K562 (cell line): ENCODE data around the gene SPRED2. TPM values are rescaled to one million over a fixed set of nuclear protein-coding genes. Genes with fewer than 3 reads are reported as not detected.

Source experiments
- ATAC-seq: fragments of 200-7000 bp; cut with Tn5 transposase; 3 replicates; pipeline ENCODE4 v1.9.1; 2020; ENCODE audit warnings: moderate library complexity
- BruUV-seq: library from RNA; stranded (reverse); fragments of 400-500 nt; replicated peaks from 2 replicates; lab custom pipeline; 2021; lab: Mats Ljungman, UMichigan
- CTCF ChIA-PET: fragments of 300-600 bp; formaldehyde crosslinking; extraction: SDS; loops from one replicate; lab custom pipeline; 2021; ENCODE audit warnings: low intra/inter-chr PET ratio; lab: Yijun Ruan, JAX
- POLR2A ChIA-PET: fragments of 300-600, 350-650 bp; sonication (Branson Sonifier 250); formaldehyde crosslinking; extraction: SDS; loops from one replicate; lab custom pipeline; 2021; ENCODE audit warnings: antibody characterized with exemption, inconsistent platforms; lab: Yijun Ruan, JAX
- DNase-seq, 4 experiments: peaks; one replicate each; pipeline versions ENCODE4 v3.0.0 to v3.0.0-alpha.2; 2011 to 2018; ENCODE audit warnings: low spot score in 3 of 4, mixed read lengths in 3 of 4; ENCODE audit errors: extremely low read depth in 1 of 4
- FAIRE-seq: peaks from 2 replicates; lab custom pipeline; 2011; peaks lifted over from hg19 to GRCh38; lab: Jason Lieb, UNC
- H2AFZ ChIP-seq: 2 replicates; pipeline ENCODE4 v1.6.0; 2011; ENCODE audit warnings: low read depth, low read length, control low read depth, inconsistent platforms
- H3K27ac ChIP-seq: fragments of 200-600 bp; 3 replicates; pipeline ENCODE4 v1.8.0; 2011; ENCODE audit warnings: low read depth, mild to moderate bottlenecking, control low read depth, inconsistent platforms, low read length, moderate library complexity, mixed read lengths; ENCODE audit errors: extremely low read depth
- H3K27me3 ChIP-seq, 2 experiments: fragments of 300-600 bp in 1 of 2; 2 replicates in 1 of 2; 3 replicates in 1 of 2; pipeline versions ENCODE4 v1.6.0 to v1.8.0; 2011; ENCODE audit warnings: inconsistent platforms in 2 of 2, low read length in 2 of 2, mild to moderate bottlenecking in 1 of 2, mixed read lengths in 1 of 2, moderate library complexity in 1 of 2; ENCODE audit not compliant: control insufficient read depth in 2 of 2, insufficient read depth in 2 of 2
- H3K36me3 ChIP-seq: fragments of 300-600 bp; 3 replicates; pipeline ENCODE4 v1.8.0; 2011; ENCODE audit warnings: mild to moderate bottlenecking, low read length, inconsistent platforms; ENCODE audit not compliant: control insufficient read depth, insufficient read depth
- H3K4me1 ChIP-seq, 2 experiments: fragments of 200-600 bp in 1 of 2; replicated peaks in 1 of 2; 2 replicates in 1 of 2; 3 replicates in 1 of 2; pipeline versions ENCODE4 v1.5.1 to v1.8.0; 2011; ENCODE audit warnings: inconsistent platforms in 2 of 2, low read length in 2 of 2, mild to moderate bottlenecking in 1 of 2, mixed read lengths in 1 of 2, moderate library complexity in 1 of 2; ENCODE audit not compliant: control insufficient read depth in 2 of 2, insufficient read depth in 2 of 2
- H3K4me2 ChIP-seq: 2 replicates; pipeline ENCODE4 v1.6.1; 2011; ENCODE audit warnings: low read length, control low read depth, inconsistent platforms, mixed read lengths; ENCODE audit not compliant: insufficient read depth
- H3K4me3 ChIP-seq: fragments of 200-600 bp; sonication (generic), shearing (Covaris generic); 2 replicates; pipeline ENCODE4 v1.5.1; 2016; ENCODE audit warnings: control low read depth, inconsistent platforms
- H3K79me2 ChIP-seq: fragments of 200-600 bp; 3 replicates; pipeline ENCODE4 v1.8.0; 2011; ENCODE audit warnings: low read length, inconsistent platforms; ENCODE audit not compliant: control insufficient read depth, insufficient read depth
- H3K9ac ChIP-seq, 2 experiments: 2 replicates each; pipeline versions ENCODE4 v1.6.0 to v1.6.1; 2011; ENCODE audit warnings: low read depth in 2 of 2, low read length in 2 of 2, control low read depth in 1 of 2, inconsistent platforms in 1 of 2, mild to moderate bottlenecking in 1 of 2, mixed read lengths in 1 of 2; ENCODE audit not compliant: insufficient read depth in 1 of 2
- H3K9me1 ChIP-seq: one replicate; pipeline ENCODE4 v1.6.0; 2011; ENCODE audit warnings: inconsistent platforms, mild to moderate bottlenecking, low read length, moderate library complexity; ENCODE audit not compliant: control insufficient read depth, insufficient read depth
- H3K9me3 ChIP-seq: replicated peaks from 2 replicates; pipeline ENCODE4 v1.5.1; 2011; ENCODE audit warnings: low read depth, low read length, inconsistent platforms; ENCODE audit not compliant: control insufficient read depth, insufficient read depth
- H4K20me1 ChIP-seq: replicated peaks from 2 replicates; pipeline ENCODE4 v1.6.1; 2011; ENCODE audit warnings: low read length, inconsistent platforms, mixed read lengths; ENCODE audit not compliant: control insufficient read depth, insufficient read depth
- ARID4B ChIP-seq: sonication (generic); formaldehyde crosslinking; IDR thresholded peaks from 2 replicates; pipeline ENCODE4 v1.8.0; 2022; ENCODE audit warnings: mild to moderate bottlenecking, missing genetic modification reagents
- POLR2B ChIP-seq: fragments of 450-650 bp; IDR thresholded peaks from 2 replicates; pipeline ENCODE4 v1.6.1; 2018; ENCODE audit warnings: low read depth; ENCODE audit not compliant: partially characterized antibody
- WGBS: fragments of 100-300 bp; shearing (Covaris generic); methylation state at CpG from one replicate; pipeline ENCODE4 v1.1.6; 2016; ENCODE audit warnings: low coverage, mixed read lengths; ENCODE audit not compliant: insufficient coverage; ENCODE audit errors: missing lambda C conversion rate; 5-methylcytosine and 5-hydroxymethylcytosine counted together
- in situ Hi-C: fragments of 300-500 bp; cut with MboI; formaldehyde crosslinking; loops from 4 replicates; pipeline ENCODE4 v1.15.0; 2018; ENCODE audit warnings: inconsistent platforms, mixed read lengths
- intact Hi-C: fragments of 100-400 bp; cut with micrococcal nuclease; formaldehyde crosslinking; loops from 2 replicates; pipeline ENCODE4 v1.14.2; 2022
- polyA plus RNA-seq, 8 experiments: library from polyadenylated mRNA; depleted of rRNA in 4 of 8; stranded (reverse) in 5 of 8; unstranded in 3 of 8; fragments of >200 nt; fragmentation: Nextera tagmentation in 2 of 8; fragmentation: Illumina TruSeq in 1 of 8; extraction: Ambion mirVana in 2 of 8; extraction: Trizol in 1 of 8; gene quantifications; 2 replicates each; pipeline versions ENCODE4 v1.2.1 to v1.2.3, GENCODE V29; 2011 to 2014; ENCODE audit warnings: inconsistent platforms in 1 of 8, missing spikeins in 1 of 8
- total RNA-seq, 7 experiments: library from RNA; depleted of rRNA in 6 of 7; stranded (reverse); fragments of >200 nt in 6 of 7; fragmentation: Illumina TruSeq in 2 of 7; extraction: Trizol in 2 of 7; gene quantifications; 2 replicates each; pipeline versions ENCODE4 v1.2.1 to v1.2.3, GENCODE V29; 2011 to 2021; ENCODE audit warnings: low replicate concordance in 1 of 7

Gene SPRED2
- total and polyA plus RNA-seq, 9 of the 15 experiments (the other 6 are each of a cell fraction or from before 2014, with no cell fraction given), result 4.6 to 50.8 (median 14.1) TPM

- no TSS peak for BruUV-seq
- ChIA-PET POLR2A (interaction anchor here (0.7 to 1.6 kb wide), 2 partner anchors 20 to 170 kb away, joined by 3 to 4 read pairs; no protein-coding TSS in a partner anchor), CTCF (no interaction called here)
- in situ Hi-C loops, result no loop called here
- Histone ChIP-seq H3K9me3 (no peaks in the 10 kb centered on the region), H3K79me2 (peaks cover 91% of the 10 kb centered on the region), H3K4me3 (no peak overlapping the region), H4K20me1 (peaks cover 42% of the 10 kb centered on the region), H3K27ac (no peak overlapping the region), H3K4me2 (no peak overlapping the region; the same call in 1 of the 2 replicates), H3K9me1 (no peaks in the 10 kb centered on the region), H3K36me3 (peaks cover 3% of the 10 kb centered on the region; the same call in 1 of the 3 replicates), H3K27me3 (no peaks in the 10 kb centered on the region), H2AFZ (no peak overlapping the region), H3K4me1 (peaks cover 25 to 48% of the 10 kb centered on the region in 2 experiments), H3K9ac (peak overlapping the region in 1 of 2 experiments; percentile 11; a peak in 1 of 4 replicates)
- FAIRE-seq (no peak), DNase-seq (no peak), ATAC-seq (no peak)
- 71% methylated on average over 16 of the region's 16 CpGs for WGBS
- TF ChIP-seq POLR2B, result peak; percentile 17
- no peak for TF ChIP-seq ARID4B (CRISPR knock-in tag)
- intact Hi-C loops, result no loop called here
Measured at GRCh38 chr2:65388051-65388531, 44.3 kb downstream of the SPRED2 start.
